ENCODE measurements around the gene TSKU. TPM values are rescaled to one million over a fixed set of nuclear protein-coding genes. Genes with fewer than 3 reads are reported as not detected.

TSKU gene
- polyA plus RNA-seq, 10 donors = 14.8 to 32.4 (median 20.2) TPM

GRCh38 chr11:76769645-76770586 lies 13.2 kb upstream of the TSKU start:
- no peak for DNase-seq

DNA sequence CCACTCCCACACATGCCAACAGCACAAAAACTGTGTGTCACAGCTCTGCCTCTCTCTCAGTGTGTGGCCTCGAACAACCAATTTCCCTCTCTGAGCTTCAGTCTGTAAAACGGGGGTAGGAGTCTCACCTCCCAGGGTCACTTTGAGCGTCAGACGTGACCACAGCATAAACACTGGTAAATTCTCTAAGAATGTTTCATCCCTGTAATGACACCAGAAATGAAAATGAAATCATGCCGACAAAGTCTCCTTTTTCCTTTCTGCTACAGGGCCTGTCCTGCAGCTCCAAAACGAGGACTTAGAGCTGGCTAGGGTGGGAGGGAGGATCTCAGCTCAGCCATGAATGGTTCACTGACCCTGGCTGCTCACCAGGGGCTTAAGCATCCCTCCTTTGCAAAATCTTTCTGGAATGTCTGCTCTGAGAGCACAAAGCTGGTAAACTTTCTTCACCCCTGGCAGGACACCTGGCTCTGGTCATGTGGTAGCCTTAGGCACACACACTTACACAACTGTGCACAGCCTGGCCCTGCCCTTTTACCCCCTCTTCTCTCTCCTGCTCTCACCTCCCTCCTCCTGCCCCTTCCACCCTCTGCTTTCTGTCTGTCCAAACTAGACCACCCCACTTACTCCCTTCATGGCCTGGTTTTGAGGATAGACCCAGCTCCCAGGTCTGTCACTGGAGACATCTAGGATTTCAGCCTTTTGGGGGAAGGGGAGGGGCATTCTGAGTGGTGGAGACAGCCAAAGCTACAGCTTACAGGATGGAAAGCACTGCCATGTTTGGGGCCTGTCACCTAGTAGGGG lies 12.3 kb upstream of the TSKU start:
- peak in 2 of 3 donors; percentile 59 to 90 for DNase-seq

GRCh38 chr11:76771446-76772099 lies 11.6 kb upstream of the TSKU start:
- no peak for DNase-seq

DNA sequence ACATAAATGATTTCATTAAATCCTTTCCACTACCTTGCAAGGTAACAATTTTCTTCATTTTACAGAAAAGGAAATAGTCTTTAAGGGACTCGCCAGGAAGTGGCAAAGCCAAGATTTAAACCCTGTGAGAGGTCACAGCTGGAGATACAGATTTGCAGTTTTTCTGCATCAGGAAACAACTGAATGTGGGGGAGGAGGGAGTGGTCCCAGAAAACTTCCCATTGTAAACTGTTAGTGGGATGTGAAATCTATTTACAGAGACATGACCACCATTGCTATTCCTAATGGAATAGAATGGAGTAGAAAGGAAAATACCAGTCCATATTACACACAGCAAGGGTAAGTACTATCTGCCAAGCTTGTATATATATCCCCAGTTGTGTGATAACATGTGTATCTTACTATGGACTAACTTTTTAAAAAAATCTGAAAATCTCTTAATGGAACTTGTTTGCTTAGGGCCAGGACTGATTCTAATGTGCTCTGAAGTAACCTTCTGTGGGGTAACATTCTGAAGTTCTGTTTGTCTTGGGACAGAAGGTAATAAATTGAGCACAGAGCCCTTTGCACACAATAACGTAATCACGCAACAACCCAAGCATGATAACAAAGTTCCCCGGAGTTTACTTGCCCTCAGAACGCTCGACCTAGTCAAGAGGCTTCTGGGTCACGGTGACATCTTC lies 10.9 kb upstream of the TSKU start:
- peak in 1 of 3 donors; percentile 40 for DNase-seq

GRCh38 chr11:76772783-76773106 lies 10.4 kb upstream of the TSKU start:
- no peak for DNase-seq

DNA sequence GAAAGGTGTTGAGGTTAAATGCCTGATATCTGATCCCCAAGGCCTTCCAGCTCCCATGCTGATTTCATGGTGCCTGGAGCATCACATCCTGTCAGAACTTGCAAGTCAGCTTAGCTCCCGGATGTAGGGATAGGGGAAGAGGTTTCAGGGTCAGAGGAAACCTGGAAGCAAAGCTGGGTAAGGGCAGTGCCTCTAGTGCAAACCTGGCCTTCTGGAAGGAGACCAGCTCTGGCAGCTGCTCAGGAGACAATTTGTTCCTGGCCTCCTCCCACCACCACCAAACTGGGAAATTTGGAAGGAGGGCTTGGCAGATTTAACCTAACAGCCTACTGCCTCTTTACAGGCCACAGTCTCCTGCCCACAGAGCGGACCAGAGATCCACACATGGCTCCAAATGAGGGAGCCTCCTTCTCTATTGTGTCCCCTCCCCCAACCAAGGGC lies 9.2 kb upstream of the TSKU start:
- no peak for DNase-seq

DNA sequence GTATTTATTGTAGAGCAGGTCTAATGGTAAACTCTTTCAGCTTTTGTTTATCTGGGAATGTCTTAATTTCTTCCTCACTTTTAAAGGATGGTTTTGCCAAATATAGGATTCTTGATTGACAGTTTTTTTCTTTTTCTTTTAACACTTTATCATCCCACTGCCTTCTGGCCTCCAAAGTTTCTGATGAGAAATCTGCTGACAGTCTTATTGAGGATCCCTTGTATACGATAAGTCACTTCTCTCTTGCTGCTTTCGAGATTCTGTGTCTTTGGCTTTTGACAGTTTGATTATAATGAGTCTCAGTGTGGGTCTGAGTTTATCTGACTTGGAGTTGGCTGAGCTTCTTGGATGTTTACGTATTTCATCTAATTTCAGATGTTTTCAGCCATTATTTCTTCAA lies 6.7 kb upstream of the TSKU start:
- no peak for DNase-seq

- DNase-seq = no peak
These were observed 5.9 kb upstream of the TSKU start for GRCh38 chr11:76777305-76777704.

GRCh38 chr11:76777876-76778275 lies 5.3 kb upstream of the TSKU start:
- DNase-seq = no peak

GRCh38 chr11:76778874-76779273 lies 4.3 kb upstream of the TSKU start:
- no peak for DNase-seq

GRCh38 chr11:76781046-76781801 lies 1.9 kb upstream of the TSKU start:
- DNase-seq = peak in 1 of 3 donors; percentile 66

DNA sequence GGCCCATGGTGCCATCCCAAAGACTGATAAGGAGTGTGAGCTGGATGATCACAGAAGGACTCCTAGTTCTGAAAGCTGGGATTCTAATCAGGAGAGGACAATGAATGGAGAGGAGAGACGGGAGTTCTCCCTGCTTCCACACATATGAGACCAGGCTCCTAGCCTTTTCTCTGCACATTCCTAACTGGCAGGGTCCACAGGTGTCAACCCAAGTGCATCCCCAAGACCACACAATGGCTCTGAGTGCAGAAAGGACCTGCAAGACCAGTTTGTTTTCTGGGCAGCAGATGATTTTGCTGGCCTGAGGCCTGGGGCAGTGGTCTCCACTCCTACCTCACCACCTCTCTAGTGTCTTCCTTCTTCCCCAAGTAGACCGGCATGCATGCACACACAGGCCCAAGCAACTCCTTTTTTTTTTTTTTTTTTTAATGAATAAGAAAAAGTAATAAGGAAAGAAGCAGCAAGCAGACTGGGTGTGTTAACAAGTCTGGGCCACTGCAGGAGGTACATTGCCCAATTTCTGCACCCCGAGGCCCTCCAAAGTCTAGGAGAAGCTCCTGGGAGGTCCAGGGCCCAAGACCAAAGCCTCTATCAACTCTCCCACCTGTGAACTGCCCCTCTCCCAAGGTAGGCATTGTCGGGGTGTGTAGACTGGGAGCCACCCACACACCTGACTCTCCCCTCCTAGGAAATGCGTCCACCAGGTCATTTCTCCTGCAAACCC lies 1.2 kb upstream of the TSKU start:
- peak in 1 of 3 donors; percentile 33 for DNase-seq

DNA sequence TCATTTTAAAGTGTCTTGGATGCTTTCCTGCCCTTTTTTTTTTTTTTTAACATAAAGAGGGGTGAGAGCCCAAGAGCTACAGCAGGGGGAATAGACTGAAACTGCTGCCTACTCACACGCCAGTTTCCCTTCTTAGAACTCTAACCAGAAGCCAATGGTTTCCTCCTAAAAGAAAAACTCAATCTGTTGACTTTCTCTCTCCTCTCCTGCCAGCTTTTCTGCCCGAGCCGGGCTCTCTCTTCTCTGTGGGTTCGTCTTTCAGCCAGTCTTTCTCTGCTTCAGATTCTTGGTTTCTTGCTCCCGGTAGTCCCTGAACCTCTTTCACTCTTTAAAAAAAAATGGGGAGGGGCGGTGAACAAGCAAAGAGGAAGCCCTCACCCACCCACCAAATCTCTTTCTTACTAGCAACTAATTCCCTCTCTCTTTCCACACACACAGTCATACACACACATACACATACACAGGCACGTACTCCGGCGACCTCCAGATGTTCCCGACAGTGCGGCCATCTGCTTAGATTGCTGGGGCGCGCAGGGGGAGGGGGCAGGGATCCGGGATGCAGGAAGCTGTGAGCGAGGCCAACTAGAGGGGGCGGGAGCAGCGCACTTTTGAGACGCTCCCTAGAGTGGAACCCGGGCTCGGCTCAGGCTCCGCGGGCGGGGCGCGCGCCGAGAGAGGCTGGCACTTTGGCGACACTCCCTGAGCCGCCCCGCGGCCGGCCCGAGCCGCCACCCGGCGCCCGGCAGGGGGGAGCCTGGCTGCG lies 444 bp upstream of the TSKU start:
- DNase-seq = peak; percentile 94 to 98 (median 96)

DNA sequence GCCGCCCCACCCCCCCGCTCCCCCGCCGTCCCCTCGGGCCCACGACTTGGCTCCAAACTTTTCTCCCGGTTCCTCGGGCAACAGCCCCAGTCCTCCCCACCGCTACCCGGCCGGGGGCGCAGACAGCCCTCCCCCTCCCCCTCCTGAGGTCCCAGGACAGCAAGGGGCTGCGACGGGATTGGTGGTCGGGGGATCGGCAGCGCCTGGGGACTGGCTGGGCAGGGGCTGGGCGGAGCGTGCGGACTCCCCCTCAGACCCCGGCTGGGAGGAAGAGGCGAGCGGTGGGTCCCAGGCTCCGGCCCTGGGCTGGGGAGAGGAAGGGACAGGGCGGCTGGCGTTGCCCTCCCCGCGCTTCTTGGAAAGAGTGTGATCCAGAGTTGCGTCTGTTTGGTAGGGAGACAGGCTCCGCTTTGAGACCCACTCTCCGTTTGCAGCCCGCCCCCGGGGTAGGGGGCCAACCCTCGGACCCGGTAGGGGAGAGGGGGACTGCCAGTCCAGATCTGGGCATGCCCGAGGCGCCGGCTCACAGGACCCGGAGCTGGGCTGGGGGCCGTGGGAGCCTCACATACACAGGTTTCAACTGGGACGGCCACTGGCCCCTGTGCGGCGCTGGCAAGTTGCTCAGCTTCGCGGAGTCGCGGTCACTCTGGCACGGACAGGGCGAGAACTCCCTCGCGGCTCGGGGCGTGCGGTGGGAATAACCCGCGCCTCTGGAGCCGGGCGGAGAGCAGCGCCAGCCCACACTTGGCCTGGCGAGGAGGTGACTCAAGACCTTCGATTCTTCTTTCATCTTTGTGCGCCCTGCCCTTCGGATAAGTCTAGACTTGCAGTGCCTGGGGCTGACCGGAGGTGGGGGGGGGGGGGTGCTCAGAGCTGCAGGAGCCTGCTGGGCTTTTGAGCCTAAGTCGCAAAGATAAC lies 999 bp downstream of the TSKU start:
- DNase-seq = peak; percentile 46 to 82 (median 46)

GRCh38 chr11:76785513-76785912 lies 2.4 kb downstream of the TSKU start:
- DNase-seq = no peak

DNA sequence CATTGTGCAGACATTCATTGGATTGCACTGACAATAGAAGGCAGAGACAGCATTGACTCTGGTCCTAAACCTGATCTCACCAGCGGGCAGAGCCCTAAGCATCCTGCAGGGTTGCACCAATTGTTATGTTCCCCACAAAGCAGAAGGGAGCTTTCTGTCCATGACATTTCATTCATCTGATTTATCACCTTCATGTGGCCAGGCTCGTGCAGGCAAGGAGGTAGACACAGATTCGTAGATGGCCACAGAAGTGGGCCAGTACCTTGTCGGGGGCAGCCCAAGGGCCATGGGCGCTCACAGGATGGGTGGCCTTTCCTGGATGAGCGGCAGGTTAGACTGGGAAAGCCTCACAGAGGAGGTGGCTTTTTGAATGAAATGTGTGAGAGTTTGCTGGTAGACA lies 2.9 kb downstream of the TSKU start:
- DNase-seq = no peak

DNA sequence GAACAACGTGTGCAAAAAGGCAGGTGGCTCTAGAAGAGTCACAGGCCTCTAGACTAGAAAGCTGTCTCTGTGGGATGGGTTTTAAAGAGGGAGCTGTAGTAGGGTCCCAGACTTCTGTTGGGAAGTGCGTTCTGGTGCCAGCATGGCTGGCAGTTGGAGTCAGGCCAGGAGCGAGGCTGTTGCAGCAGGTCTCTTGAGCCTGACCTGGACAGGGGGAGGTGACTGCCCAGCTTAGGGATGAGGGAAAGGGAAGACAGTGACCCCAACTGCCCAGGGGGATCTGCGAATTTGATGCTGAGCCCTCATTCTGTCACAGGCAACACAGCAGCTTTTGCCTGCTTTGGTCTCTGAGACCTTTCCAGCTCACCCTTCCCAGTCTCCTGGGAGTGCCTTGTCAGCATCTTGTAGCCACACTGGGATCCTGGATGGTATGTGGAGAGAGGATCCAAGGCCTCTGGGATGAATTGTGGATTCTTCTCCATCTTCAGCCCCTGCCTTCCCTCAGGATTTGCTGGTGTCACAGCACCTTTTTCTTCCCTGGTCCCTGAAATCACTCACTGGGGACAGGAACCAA lies 3.4 kb downstream of the TSKU start:
- no peak for DNase-seq

DNA sequence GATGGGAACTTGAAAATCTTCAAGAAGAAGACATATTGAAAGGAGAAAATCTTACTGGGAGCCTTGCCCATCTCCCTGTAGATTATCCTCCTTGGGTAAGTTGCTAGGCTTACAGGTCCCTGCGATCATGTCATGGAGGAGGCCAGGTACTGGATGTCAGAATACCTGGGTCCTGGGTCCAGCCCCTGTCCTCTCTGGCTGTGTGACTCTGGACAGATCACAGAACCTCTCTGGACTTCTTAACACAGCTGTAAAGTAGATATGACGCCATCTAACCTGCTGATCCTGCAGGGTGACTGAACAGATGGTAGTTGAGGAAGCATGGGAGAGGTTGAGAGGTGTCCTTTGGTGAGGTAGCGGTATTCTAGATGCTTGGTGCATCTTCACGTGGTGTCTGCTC lies 4.1 kb downstream of the TSKU start:
- no peak for DNase-seq
